GM18502 (cell line): ENCODE results near the gene VPREB1.
"Not testable (repeated sequence)": the region's sequence is repeated elsewhere in the genome, so short reads cannot be mapped to it uniquely, and the experiment has no call there.

Source experiments
- ATAC-seq: cut with Tn5 transposase; IDR thresholded peaks from one replicate; pipeline ENCODE4 v1.9.1; 2021; ENCODE audit warnings: mild to moderate bottlenecking; ENCODE audit not compliant: unreplicated experiment, poor library complexity

The VPREB1 gene

DNA sequence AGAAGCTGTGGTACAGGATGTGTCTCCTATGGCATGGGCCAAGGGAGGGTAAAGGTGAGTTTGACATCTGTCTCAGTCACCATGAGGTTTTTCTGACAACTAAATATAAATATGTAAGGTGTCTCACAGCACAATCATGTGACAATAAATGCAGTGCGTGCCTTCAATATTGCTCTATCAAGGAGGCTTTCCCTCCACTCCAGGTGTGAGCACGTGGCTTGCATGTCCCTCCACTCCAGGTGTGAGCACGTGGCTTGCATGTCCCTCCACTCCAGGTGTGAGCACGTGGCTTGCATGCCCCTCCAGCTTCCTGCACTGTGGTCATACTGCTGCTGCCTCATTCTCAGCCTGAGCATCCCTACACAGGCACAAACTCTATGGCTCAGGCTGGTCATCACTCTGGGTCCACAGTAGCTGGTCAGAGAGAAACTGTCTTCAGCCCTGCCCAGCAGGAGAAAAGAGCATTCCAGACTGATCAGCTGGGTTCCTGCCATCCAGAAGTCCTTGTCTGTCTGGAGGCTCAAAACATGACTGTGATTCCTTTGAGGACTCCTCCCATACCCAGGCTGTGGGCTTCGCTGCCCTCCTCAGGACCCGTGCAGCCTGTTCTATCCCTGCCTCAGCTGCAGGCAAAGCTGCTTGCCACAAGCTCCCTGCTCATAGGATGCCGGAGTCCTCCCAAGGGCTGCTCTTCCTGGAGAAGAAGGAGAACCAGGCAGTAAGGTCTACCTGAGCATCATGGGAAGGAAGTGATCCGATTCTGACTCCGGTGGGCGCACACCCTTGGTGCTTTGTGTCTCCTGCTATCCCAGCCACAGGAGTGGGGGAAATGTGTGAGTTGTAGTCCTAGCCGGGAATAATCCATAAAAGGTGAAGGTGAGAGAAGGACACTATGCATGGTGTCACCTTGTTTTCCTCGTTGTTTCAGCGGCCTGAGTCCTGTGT is 33.4 kb upstream of the VPREB1 start:
- no peak for ATAC-seq

DNA sequence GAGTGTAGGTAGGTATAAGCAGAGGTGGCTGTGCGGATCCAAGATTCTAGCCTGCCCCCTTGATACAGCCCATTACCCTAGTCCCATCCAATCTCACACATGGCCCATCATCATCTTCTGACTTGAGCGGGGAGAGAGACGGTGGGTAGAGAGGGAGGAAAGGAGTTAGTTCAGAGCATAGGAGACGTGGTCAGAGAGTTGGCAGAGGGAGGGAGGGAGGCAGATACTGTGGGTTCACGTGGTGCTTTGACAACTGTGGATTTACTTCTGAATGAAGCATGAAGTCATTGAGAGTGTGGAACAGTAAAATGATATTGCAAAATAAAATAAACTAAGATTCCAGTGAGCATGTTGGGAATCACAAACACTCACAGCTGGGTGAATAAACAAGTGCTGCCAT is 31.4 kb upstream of the VPREB1 start:
- no peak for ATAC-seq

DNA sequence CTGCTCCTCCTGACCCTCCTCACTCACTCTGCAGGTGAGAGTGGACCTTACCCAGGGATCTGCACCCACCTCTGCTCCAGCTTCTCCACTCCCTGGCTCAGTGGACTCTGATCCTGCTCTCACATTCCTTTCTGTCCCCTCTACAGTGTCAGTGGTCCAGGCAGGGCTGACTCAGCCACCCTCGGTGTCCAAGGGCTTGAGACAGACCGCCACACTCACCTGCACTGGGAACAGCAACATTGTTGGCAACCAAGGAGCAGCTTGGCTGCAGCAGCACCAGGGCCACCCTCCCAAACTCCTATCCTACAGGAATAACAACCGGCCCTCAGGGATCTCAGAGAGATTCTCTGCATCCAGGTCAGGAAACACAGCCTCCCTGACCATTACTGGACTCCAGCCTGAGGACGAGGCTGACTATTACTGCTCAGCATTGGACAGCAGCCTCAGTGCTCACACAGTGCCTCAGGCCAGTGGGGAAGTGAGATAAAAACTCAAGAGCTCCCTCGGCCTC is 29.7 kb upstream of the VPREB1 start:
- no peak for ATAC-seq

DNA sequence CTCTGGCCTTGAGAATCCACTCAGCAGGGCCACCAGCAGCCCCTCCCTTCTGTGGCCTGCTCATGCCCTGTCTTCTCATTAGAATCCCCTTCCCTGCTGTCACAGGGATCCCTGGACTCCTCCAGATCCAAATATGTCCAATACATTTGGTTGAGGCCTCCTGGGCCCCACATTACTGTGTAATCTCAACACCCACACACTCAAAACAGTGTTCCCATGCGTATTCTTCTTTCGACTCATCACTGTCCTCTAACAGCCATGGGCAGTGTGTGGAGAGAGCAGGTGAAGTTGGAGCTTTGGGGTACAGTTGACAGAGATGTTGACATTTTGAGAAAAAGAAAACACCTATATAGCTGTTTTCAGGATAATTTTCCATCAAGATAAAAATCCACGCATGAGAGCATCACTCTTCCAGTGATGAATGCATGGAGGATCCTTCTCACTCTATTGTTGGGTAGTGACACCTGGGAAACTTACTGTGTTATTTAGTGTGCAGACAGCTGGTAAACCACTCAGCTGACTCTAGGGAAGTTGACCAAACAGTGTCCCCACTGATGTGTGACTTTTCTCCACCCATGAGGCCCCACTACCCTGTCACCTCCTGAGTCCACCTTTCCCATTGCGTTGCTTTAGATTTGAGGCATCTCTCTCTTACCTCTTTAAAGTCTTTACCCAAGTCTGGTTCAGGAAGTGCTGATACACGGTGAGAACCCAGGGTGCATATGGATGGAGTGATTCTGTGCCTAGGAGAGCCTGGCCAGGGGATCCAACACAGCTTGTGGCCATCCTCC is 28.7 kb upstream of the VPREB1 start:
- no peak for ATAC-seq

DNA sequence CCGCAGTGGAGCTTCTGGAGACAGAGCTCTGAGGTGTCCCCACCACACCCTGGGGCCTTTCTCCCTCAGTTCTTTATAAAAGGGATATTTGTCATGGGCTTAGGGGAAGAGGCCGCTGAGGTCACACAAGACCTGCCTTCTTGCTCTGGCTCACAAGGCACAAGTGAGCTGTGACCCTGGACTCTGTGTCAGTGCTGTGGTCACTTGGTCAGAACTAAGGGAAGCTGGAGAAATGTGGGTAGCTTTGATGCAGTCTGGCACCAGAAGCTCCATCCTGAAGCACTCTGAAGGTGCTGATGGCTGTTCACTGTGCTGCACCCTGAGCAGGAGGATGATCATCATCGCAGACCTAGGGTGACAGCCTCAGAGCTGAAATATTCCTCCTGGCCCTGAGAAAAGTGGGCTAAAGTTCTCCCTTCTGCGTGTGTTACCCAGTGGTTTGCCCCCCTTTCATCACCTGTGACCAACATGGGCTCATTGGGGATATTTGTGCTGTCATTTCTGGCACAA is 28.1 kb upstream of the VPREB1 start:
- ATAC-seq = no peak

DNA sequence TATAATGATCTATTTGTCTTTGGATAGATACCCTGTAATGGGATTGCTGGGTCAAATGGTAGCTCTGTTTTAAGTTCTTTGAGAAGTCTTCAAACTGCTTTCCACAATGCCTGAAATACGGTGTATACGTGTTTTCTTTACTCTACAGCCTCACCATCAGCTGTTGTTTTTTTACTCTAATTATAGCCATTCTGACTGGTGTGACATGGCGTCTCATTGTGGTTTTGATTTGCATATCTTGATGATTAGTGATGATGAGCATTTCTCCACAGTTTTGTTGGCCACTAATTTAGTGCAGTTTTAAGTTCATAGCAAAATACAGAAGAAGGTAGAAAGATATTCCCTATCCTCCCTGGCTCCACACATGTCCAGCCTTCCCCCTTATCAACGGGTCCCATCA is 26.3 kb upstream of the VPREB1 start:
- no peak for ATAC-seq

DNA sequence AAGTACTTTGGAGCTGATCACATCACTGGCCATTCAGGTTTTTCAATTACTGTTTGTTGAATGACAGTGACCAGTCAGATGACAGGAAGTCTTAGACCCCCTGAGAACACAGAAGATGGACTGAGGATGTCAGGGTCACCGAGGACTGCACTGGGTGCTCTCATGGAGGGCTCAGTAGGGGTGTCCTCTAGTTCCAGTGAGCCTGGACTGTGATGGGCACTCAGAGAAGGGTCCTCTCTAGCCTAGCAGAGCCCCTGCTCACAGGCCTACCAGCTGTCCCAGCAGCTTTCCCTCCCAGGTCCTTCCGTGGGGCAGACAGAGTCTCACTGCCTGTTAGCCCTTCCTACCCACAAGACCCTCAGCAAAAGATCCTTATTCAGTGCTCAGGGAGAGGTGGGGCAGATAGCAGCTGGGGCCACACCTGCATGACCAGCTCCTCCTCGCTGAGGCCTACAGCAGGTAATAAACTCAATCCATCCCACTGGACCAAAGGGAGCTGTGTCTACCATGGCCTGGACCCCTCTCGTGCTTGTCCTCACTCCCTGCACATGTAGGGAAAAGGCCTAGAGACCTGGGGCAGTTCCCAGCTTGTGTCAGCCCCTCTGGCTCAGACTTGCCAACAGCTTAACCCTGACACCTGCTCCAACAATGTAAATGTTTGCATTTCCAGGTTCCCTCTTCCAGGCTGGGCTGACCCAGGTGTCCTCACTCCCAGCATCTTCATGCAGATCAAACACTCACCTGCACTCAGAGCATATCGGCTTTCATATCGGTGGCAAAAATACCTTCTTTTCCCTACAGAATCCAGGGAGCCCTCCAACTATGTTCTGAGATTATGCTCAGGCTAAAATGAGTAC is 25.2 kb upstream of the VPREB1 start:
- ATAC-seq = no peak

DNA sequence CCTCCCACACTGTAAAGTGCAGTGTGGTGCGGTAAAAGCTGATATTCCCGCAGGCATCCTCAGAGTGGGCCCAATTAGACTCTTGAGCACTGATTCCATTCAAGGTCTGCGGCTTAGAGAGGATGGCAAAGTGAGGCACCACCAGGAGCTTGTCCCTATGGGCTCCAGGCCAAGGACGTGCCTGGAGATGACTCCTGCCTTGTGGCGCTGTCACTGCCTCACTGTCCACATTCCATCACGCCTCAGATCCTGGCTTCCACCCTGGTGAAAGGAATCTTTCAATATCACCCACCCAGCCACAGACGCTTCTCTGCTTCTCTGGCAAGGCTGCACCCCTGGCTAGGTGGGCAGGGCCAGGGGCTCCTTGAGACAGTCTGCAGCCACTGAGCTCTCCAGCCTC is 23.5 kb upstream of the VPREB1 start:
- not testable (repeated sequence) for ATAC-seq

DNA sequence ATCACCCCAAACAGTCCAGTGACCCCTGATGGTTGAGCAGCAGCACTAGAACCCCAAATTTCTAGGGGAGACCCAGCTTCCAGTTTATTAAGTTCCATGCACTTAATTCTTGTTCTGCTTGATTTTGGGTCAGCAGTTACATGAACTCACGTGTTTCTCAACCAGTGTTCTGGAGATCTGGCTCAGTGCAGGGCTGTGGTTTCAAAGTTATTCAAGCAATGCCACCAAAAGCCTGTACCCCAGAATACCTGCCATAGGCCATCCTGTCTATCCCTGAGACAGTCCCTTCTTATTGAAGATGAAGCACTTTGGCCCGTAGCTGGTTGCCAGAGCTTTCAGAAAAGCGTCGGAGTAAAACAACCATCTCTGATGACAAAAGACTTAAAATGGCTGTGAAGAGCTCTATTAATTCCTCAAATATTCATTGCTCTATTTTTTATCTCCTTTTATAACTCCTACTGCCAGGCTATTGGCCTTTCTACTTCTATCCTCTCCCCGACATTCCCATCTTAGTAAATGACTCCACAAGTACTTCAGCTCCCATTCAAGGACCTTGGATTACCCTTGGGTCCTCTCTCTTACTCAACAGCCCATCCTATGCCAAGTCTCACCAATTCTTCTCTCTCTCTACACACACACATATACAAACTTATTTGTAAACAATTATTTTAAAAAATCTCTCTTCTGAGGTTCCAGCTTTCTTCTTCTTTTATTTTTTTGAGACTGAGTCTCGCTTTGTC is 18.0 kb upstream of the VPREB1 start:
- no peak for ATAC-seq

DNA sequence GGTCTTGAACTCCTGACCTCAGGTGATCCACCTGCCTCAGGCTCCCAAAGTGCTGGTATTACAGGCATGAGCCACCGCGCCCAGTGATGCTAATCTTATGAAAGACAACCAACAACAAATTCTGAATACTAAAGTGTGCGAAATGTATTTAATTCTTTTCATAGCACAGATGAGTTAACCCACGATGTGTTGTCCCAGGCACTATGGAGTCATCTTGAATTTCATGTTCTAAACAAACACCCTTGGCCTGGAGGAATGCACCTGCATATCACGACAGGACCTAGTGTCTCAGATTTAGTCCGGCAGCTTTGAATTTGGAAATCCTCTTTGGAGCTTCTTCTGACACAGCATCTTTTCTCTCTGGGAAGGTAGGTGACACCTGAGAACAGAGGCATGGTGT is 16.2 kb upstream of the VPREB1 start:
- no peak for ATAC-seq

DNA sequence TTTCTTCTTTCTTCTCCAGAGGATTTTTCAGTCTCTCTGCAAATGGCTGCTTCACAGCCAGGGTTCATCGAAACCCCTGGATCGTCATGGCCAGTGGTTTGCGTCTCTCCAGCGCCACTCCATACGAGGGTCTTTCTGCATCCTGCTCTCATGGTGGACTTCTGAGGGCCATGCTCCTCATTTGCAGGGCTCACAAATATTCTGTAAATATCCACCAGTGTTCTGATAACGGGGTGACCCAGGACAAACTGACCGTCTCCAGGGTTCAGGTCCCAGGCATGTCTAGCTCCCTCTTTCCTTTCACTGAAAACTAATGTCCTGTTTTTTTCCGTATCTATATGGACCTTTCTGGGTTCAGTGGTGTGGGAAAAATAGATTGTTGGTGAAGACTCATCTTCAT is 15.7 kb upstream of the VPREB1 start:
- ATAC-seq = no peak

DNA sequence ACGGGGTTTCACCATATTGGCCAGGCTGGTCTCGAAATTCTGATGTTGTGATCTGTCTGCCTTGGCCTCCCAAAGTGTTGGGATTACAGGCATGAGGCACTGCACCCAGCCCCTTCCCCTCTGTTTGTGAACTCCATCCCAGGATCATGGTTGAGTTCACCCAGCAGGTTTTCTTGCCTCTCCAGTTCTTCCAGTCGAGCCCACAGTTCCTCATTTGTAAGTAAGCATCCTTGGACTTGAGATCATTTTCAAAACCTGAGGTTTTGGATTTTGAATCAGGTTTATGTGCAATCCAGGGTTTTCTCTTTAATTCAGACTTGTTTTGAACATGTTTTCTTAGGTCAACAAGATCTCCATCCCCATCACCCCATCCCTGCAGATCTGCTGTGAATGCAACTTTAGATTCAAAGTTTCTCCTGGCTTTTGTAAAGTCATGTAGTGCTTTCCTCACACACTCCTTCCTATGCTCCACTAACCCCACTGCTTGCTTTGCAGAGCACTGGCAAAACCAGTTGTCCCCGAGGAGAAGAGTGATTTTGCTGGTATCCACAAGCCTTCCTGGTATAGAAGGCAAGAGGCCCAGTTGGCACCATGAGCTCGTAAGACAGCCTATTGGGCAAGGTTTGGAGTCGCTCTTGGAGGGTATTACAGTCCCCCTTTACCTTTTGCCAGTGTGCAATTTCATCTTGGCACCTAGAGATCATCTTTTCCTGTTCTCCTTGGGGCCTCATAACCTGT is 14.7 kb upstream of the VPREB1 start:
- ATAC-seq = no peak

DNA sequence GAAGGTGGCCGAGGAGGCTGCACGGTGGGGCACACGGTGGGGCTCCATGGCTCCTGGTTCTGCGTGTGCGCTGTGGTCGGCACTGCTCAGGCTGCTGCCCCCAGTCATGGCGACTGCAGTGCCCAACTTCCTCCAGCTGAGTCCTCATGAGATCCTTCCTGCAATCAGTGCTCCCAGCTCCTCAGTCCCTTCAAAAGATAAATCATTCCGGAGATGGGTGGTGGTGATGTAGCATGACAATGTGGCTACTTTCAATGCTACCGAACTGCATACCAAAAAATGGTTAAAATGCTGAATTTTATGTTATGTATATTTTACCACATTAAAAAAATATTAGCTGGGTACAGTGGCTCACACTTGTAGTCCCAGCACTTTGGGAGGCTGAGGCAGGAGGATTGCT is 14.1 kb upstream of the VPREB1 start:
- no peak for ATAC-seq

DNA sequence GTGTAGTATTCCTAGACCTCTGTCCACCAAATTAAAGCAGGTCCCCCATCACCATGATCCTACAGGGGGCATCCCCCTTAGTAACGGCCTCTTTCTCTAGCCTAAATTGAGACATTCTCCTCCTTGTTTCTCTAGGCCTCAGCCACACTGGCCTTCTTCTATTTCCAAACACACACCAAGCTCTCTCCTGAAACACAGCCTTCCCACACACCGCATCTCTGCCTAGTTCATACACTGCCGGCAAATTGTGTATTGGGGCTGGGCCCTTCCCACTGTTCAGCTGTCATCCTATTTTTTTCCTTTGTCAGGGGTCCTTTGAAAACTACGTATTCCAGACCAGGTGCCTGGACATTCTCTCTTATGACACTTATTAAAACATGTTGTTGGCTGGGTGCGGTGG is 11.5 kb upstream of the VPREB1 start:
- ATAC-seq = no peak

DNA sequence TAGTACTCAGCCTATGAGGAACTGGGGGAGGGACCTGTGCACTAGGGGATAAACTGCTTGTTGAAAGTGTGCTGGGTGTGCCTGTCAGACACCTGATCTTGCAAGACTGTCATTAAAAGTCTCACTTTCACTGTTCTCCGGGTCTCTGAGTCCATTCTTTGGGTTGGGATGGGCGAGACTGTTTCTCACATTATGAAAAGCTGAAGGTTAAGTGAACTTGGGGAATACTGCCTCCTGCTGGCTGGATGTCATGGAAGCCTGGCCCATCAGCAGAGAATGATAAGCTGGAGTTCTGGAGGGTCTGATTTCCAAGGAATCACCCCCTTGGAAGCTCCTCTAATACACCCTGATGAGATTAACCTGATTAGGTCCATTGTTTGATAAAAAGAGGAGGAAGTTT is 9.0 kb upstream of the VPREB1 start:
- no peak for ATAC-seq

DNA sequence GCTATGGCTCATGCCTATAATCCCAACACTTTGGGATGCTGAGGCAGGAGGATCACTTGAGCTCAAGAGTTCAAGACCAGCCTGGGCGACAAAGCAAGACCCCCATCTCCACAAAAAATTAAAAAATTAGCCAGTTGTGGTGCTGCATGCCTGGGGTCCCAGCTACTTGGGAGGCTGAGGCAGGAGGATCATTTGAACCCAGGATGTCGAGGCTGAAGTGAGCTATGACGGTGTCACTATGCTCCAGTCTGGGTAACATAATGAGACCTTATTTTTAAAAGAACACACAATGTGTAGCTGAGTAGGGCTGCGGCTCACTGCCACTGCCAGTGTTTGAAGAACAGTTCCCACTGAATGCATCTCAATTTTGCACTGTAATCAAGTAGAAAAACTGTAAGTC is 7.1 kb upstream of the VPREB1 start:
- no peak for ATAC-seq

DNA sequence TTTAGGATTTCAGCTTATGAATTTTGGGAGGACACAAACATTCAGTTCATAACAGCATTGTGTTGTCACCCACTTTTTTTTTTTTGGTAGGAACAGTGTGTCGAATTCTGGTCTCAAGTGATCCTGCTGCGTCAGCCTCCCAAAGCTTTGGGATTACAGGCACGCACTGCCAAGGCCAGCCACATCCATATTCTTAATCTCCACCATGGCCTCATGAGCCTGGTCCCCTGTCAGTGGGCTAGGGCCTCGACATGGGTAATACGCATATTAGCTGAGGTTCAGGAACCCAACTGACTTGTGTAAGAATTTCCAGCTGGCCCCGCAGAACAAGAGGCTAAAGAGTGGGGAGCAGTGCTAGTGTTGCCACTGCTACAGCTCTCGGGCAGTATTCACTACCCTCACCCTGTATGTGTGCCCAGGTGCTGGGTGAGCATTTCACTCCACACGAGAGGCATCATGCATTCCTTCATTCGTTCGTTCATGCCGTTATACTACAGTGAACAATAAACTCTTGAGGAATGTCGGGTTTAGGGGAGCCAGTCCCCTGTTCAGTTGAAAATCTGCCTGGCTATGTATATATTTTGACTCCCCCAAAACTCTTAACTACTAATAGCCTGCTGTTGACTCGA is 5.2 kb upstream of the VPREB1 start:
- no peak for ATAC-seq

DNA sequence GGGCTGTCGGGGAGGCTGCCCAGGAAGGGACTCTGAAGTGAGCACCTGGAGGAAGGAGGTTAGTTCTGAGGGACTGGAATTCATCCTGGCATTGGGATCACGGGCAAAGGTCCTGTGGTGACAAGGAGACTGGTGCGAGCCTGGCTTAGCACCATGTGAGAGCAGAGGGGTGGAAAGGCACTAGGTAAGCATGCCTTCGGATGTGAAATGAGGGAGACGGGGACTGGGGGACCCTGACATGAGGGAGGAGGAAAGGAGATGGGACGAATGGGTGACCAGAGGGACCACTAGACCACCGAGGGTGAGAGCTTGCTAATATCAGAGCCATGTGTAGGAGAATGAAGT is 3.1 kb upstream of the VPREB1 start:
- ATAC-seq = no peak

DNA sequence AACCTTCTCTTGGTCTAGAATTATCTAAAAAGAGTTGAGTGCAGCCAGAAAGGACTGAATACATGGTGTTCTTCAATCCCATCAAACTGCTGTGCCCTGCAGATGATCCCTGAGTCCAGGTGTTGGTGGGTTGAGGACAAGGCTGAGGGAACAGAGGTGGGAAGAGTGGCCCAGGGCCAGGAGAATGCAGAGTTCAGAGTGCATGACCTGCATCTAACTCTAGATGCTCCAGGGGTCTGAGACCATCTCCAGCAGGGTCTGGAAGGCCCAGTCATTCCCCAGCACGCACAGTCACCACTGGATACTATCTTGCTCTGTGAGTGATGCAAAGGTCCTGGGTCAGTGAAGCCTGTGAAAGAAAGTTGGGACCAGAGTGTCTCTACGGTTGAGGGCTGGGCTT is 2.1 kb upstream of the VPREB1 start:
- ATAC-seq = no peak
